Measurements from ENCODE around the gene RAB4B.
"Not testable (repeated sequence)": the region's sequence is repeated elsewhere in the genome, so short reads cannot be mapped to it uniquely, and the experiment has no call there.

The RAB4B gene

DNA sequence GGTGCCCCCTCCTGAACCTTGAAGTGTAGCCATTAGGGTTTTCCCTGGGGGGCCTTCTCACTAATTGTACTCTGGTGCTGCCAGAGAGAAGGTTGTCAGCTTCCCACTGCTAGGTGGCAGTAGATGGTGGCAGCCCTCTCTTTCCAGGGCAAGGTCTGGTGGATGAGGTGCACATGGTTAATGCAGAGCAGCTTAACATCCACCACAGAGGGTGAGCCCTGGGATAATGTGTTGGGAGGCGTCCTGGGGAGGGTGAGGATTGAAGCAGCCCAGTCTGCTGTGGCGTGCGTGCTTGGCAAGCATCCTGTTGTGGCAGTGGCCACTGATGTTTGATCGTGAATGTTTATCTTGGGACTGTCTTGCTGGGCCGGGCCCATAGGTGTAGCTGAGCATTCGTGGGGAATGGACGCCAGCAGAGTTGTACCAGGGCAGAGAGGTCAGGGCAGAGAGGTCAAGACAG lies 26.8 kb downstream of the RAB4B start:
- DNase-seq: no peak

DNA sequence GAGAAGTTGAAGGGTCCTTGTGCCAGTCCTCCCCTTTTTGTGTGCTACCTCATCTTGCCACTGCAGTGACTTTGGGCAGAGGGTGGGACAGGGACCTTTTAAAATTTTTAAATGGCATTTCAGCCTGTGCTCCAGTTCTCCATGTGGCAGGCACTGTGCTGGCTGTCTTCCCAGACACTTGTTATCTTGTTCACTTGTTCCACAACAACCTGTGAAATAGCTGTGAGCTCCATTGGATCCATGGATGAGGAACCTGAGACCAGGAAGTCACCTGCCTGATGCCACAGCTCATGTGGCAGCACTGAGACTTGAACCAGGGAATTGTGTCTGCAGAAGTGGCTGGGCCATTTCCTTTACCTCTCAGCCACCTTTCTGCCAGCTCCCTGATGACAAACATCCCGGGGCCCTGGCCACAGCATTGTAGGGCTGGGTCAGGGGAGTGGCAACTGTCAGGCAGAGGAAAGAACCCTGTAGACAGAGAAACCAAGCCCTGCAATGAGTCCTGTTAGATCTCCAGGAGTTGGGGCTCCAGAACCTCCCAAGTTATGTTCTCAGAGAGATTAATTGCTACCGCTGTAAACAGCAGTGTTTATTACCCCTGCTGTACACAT lies 27.3 kb downstream of the RAB4B start:
- peak; percentile 56 for DNase-seq

DNA sequence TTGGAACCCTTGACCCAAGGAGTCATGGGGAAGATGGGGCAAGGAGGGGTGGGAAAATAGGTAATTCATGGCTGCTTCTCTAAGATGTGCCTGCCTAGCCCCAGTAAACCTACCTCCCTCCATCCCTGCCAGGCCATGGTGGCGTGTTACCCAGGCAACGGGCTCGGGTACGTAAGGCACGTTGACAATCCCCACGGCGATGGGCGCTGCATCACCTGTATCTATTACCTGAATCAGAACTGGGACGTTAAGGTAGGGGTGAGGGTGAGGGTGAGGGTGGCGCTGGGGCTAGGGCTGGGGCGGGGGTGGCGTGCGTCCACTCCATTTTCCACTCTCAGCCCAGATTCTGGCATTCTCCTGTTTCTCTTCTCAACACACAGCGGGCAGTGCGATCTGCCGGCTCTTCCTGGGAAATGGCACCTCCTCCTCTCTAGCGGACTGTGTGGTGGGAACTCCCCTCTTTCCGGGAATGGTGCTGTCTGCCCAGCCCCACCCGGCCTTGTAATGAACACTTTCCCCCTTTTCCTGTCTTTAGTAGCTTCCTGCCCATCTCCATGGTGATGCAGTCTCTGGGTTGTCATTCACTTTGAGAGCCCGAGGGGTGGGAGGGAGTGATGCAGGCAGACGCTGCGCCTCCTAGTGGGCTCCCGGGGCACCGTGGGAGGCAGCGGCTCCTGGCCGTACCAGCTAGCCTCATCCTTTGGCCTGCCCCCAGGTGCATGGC lies 28.5 kb downstream of the RAB4B start:
- DNase-seq: peak; percentile 65

DNA sequence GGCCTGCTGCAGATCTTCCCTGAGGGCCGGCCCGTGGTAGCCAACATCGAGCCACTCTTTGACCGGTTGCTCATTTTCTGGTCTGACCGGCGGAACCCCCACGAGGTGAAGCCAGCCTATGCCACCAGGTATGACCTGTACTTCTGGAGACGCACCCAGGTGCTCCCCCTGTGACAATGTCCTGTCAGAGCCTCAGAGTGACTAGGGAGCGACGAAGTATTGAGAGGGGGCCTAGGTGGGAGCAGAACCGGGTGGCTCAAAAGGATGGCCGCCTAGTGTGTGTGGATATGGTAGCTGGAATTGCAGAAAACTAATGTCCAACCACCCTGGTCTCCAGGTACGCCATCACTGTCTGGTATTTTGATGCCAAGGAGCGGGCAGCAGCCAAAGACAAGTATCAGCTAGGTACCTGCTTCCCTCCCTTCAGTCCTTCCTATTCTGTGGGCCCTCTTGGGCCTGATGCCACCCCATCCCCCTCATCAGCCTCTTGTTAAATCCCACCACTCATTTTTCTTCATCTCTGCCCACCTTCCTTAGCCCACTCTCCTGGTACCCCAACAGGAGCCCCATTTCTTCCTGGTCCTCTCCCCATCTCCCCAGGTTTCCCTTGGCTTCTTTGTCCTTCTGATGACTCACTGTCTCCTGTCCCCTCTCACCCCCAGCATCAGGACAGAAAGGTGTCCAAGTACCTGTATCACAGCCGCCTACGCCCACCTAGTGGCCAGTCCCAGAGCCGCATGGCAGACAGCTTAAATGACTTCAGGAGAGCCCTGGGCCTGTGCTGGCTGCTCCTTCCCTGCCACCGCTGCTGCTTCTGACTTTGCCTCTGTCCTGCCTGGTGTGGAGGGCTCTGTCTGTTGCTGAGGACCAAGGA lies 29.3 kb downstream of the RAB4B start:
- no peak for DNase-seq

DNA sequence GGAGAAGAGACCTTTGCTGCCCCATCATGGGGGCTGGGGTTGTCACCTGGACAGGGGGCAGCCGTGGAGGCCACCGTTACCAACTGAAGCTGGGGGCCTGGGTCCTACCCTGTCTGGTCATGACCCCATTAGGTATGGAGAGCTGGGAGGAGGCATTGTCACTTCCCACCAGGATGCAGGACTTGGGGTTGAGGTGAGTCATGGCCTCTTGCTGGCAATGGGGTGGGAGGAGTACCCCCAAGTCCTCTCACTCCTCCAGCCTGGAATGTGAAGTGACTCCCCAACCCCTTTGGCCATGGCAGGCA lies 29.9 kb downstream of the RAB4B start:
- DNase-seq: no peak

DNA sequence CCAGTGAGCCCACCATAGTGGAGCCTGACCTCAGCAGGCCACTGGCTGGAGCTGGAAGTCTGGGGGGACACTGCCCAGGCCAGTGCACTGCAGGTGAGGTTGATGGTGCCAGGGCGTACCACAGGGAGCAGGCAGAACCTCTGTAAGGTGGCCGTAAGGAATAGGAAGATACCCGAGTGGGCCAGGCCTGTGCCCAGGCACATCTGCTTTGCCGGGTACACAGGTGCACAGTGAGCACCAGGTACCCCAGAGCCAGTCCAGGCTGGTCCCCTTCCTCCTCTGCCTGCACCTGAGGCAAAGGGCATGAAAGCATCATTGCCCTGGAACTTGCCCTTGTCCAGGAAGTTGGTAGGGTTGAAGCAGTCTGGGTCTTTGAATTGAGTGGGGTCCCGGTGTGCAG lies 30.4 kb downstream of the RAB4B start:
- DNase-seq: no peak

DNA sequence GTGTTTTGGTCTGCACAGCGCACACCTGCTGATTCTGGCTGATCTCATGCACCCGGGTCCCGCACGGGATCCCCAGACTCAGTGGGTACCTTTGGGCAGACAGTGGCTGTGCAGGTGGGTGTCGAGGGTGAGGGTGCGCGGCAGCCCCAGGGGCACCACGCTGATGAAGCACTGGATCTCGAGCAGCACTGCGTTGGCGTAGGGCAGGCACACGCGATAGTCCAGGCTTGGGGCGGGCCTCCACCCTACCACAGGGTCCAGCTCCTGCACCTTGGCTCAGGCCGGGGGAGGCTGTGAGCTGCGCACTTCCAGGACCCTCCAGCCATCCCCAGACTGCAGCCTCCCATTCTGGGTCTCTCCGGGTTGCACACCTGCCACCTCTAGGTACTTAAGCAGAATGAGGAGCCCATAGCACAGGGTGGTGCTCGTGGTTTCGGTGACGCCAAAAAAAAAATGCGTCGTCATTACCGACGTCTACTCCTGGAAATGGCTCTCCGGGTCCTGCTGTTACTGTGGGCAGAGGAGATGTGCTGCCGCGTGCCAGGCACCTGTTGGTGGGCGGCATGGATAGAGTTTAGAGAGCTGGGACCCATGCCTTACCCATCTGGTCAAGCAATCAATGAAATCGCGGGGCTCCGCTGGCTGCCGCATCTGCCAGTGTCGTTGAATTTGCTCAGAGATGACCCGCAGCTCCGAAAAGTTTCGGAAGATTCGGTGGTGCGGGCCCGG lies 31.5 kb downstream of the RAB4B start:
- DNase-seq: no peak

DNA sequence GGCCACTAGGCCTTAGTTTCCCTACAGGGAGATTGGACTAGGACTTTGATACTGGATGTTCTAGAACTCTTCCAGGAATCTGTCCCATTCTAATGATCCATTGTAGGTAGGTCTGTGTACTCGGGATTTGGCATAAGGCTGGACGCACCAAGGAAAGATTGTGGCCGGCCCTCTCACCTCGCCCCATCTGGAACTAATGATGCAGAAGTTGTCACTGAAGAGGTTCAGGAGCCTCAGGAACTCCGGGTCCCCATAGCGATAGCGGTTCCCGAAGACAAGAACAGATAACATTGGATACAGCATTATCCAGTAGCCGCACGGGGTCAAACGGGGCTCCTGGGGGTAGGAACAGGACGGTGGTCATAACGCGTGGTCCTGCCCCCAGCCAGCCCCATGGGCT lies 32.1 kb downstream of the RAB4B start:
- no peak for DNase-seq

DNA sequence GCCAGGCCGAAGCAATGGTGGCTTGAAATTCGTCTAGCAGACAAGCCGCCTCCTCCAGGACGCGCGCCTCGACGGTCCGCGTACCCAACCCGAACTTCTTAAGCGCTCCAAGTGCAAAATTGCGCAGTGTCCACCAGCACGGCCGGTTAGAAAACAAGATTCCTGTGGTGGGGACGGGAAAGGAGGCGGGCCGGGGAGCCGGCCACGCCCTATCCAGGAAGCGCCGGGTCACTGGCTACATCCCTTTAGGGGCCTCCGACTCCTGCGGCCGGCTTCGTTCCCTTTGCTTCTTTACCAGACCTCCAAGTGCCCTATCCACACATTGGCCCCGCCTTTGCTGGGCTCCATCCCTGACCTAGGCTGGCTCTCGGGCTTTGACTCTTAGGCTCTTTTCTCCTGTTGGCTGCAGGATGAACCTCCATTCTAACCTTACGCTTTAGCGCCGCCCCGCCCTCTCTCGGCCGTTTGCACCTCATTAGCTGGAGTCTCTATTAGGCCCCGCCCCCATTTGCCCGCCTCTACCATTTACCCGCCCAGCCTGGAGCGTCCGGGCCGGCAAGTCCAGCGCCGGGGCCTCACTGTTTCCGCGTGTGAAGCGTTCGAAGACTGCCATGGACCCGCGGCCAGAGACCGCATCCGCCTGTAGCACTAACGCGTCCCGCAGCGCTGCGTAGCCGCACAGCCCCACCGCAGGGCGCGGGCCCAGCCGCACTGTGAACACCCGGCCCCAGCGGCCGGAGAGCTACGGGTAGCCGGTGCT lies 32.8 kb downstream of the RAB4B start:
- DNase-seq: peak; percentile 49

DNA sequence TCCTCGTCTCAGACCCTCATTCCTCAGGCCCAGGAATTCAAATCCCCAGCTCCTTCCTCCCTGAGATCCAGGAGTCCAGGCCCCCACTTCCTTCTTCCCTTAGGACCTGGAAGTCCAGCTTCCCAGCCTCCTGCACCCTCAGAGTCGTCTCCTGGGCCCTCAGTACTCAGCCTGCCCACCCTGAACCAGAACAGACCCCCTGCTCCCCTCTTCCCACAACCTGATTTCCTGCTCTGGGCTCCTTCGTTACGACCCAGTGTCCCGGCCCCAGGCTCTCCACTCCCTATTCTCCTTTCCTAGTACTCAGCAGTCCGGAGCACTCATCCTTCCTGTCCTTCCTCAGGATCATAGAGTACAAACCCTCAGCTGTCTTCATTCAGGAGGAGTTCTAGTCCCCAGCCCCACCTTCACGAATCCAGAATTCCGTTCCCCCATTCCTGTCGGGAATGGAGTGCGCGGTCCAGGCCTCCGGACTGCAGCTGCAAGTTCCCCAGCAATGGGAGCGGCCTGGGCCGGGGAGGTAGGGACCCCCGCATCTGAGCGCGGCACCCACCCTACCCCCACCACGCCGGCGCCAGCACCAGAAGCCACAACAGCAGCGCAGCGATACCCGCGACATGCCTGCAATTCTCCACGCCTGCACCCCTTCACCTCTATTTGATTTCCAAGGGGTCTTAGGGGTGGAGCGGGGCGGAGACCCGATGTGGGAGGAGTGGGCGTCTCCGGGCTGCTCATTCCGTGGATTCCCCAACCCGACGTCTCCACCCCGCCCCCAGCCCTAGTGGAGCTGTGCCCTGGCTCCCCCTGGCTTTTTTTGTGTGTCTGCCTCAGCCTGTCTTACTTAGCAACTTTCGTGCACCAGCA lies 33.7 kb downstream of the RAB4B start:
- DNase-seq: no peak

DNA sequence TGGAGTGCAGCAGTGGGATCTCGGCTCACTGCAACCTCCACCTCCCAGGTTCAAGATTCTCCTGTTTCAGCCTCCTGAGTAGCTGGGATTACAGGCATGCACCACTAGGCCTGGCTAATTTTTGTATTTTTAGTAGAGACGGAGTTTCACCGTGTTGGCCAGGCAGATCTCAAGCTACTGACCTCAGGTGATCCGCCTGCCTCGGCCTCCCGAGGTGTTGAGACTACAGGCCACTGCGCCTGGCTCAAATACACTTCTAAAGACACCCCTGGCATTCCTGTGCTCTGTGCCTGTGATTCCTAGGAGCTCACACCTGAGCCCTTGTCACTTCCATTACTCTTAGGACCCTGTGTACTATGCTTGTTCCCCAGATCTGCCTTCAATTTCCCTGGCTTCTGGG lies 34.5 kb downstream of the RAB4B start:
- not testable (repeated sequence) for DNase-seq

DNA sequence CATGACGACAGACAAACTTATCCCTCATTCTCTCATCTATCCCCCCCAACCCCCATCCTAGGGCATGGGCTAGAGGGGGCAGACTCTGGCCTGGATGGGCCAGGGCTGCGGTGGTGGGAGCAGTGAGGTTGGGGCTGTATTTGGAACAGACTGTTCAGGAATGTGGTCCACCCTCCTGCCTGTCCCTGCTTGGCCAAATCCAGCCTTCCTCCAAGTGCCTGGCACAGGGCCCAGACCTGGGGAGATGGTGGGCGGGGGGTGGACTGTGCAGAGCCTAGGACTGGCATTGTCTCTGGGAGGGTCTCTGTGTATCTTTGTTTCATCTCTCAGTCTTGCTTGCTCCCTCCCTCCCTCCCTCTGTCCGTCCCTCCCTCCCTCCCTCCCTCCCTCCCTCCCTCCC lies 35.1 kb downstream of the RAB4B start:
- no peak for DNase-seq

DNA sequence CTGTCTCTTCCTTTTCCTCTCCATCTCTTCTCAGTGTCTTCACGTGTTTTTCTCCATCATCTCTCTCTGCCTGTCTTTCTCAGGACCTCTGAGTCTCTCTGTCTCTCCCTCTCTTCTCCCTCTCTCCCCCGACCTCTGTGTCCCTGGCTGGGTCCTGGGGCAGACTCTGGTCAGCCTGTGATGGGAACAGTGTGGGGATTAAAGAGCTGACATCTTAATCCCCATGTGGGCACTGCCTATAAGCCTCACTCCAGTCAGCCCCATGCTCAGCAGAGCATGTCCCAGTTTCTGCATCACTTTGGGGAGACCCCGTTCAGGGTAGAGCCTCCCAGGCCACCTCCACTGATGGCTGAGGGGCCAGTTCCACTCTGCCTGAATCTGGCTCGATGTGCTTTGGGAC lies 37.2 kb downstream of the RAB4B start:
- DNase-seq: no peak

DNA sequence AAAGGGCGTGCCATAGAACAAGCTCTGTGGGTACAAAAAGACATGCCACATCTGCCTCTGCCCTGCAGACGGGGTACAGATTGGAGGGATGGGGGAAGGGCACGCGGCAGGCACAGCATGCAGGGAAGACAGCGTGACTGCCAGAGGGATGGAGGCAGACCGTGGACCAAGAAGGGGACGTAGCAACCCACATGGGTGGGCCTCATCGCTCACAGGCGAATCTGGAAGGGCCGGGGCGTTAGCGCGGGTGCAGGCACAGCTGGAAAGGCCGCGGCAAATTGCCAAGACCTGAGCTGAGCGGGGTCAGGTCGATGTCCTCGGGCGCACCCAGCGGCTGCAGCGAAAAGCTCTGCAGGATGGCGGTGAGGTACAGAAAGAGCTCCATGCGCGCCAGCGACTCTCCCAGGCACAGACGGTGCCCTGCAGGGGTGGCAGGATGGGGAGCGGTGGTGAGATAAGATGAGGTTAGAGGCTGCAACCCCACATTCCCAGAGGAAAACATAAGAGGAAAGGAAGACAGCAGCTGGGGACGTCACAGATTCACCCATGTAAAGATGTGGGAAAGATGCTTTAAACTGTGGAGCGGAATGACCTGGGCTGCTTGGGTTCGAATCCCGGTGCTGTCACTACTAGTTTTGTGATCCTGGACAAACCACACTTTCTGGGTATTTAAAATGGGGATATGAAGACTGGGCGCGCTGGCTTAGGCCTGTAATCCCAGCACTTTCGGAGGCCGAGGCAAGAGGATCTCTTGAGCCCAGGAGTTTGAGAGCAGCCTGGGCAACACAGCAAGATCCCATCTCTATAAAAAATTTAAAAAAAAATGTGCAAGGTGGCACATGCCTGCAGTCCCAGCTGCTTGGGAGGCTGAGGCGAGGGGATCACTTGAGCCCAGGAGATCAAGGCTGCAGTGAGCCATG lies 40.7 kb downstream of the RAB4B start:
- DNase-seq: peak; percentile 71

DNA sequence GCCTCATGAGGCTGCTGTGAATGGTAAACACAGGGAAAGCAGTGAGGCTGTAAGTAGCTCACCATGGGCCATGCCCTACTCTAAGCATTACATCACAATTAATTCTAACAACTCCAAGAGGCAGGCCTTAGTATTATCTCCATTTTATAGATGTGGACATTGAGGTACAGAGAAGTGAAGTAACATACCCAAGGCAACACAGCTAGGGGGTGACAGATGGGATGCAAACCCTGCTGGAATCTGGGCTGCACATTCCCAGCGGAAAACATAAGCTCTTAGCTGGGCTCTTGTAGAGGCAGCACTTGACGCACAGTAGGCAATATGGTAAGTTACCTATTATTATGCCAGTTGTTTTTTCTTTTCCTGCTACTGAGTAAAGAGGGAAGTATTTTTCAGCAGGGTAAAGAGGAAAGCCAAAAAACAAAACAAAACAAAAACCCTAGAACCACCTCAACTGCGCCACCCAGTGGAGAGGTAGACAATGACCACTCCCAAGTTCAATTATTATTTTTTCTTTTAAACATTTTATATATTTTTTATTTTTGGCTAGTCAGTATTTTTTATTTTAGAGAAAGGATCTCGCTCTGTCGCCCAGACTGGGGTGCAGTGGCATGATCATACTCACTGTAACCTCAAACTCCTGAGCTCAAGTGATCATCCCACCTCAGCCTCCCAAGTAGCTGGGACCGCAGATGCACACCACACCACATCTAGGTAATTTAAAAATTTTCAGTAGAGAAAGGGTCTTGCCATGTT lies 41.6 kb downstream of the RAB4B start:
- peak; percentile 52 for DNase-seq

DNA sequence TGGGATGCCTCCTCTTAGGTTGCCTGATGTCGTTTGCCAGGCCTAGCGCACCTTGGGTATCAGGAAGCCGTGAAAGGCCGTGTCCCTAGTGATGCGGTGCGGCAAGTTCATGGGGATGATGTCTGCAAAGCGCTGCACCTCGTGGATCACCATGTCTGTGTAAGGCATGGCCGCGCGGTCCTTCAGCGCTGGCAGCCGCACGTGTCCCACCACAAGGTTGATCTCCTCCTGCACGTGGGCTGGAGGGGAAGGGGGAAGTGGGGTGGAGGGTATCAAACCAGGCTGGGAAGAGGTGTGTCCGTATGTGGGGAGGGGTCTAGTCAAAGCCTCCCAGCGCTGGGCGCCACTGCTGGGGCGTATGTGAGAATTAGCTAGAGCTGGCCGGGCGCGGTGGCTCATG lies 44.1 kb downstream of the RAB4B start:
- no peak for DNase-seq

DNA sequence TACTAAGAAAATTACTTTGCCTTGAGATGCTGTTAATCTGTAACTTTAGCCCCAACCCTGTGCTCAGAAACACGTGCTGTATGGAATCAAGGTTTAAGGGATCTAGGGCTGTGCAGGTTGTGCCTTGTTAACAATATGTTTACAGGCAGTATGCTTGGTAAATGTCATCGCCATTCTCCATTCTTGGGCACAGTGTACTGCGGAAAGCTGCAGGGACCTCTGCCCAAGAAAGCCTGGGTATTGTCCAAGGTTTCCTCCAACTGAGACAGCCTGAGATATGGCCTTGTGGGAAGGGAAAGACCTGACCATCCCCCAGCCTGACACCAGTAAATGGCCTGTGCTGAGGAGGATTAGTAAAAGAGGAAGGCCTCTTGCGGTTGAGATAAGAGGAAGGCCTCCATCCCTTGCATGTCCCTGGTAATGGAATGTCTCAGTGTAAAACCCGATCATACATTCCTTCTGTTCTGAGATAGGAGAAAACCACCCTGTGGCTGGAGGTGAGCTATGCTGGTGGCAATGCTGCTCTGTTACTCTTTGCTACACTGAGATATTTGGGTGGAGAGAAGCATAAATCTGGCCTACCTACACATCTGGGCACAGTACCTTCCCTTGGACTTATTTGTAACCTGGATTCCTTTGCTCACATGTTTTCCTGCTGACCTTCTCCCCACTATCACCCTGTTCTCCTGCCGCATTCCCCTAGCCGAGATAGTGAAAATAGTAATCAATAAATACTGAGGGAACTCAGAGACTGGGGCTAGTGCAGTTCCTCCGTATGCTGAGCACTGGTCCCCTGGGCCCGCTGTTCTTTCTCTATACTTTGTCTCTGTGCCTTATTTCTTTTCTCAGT lies 44.9 kb downstream of the RAB4B start:
- not testable (repeated sequence) for DNase-seq

DNA sequence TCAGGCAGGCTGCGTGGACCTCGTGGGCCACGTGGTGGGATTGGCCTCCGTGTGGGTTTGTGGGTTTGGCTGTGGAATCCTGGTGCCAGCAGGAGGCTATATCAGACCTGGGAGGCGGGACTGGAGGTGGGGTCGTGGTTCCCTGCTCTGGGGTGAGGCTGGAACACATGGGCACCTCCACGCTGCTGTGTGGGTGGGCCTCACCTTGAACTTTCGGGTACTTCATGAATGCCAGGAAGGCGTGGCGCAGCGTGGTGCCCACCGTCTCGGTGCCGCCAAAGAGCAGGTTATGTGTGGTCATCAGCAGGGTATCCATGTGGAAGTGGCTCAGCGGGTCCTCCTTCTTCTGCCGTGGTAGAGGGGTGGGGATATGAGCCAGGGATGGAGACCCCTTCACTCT lies 46.9 kb downstream of the RAB4B start:
- not testable (repeated sequence) for DNase-seq

All from activated effector memory CD4-positive, alpha-beta T cell treated with Interleukin-2 at 50 U/mL for 16 hours (primary cell).